Right atrium auricular region (tissue), 2 donors: Measurements from ENCODE around the gene FREM2. TPM values are rescaled to one million over a fixed set of nuclear protein-coding genes. Genes with fewer than 3 reads are reported as not detected.

Source experiments
- DNase-seq: peaks from one replicate; pipeline ENCODE4 v3.0.0-alpha.2; 2019; ENCODE audit warnings: low spot score
- H3K27ac ChIP-seq, 2 donors: fragments of 200-600 bp; sonication (generic); 1 replicate in 1 of 2; 2 replicates in 1 of 2; pipeline ENCODE4 v1.5.1; 2016 to 2019
- H3K27me3 ChIP-seq, 2 donors: fragments of 200-600 bp; sonication (generic); one replicate each; pipeline versions ENCODE4 v1.5.1 to v1.6.0; 2017 to 2019
- H3K36me3 ChIP-seq: fragments of 200-600 bp; sonication (generic); one replicate; pipeline ENCODE4 v1.5.1; 2016
- H3K4me1 ChIP-seq, 2 donors: fragments of 200-600 bp; sonication (generic); one replicate each; pipeline versions ENCODE4 v1.5.1 to v1.6.0; 2017 to 2019
- H3K4me3 ChIP-seq, 2 donors: fragments of 200-600 bp; sonication (generic); 1 replicate in 1 of 2; 2 replicates in 1 of 2; pipeline ENCODE4 v1.5.1; 2017 to 2019; ENCODE audit warnings: mild to moderate bottlenecking in 1 of 2, moderate library complexity in 1 of 2
- H3K9me3 ChIP-seq, 2 donors: fragments of 200-600 bp; sonication (generic); one replicate each; pipeline ENCODE4 v1.5.1; 2019
- CTCF ChIP-seq, 2 donors: fragments of 200-600 bp; sonication (generic); IDR thresholded peaks; one replicate each; pipeline ENCODE4 v1.5.1; 2019; ENCODE audit warnings: antibody characterized with exemption in 2 of 2
- total RNA-seq, 2 donors: library from RNA; depleted of rRNA; stranded (reverse); fragments of >200 nt; gene quantifications; one replicate each; pipeline ENCODE4 v1.1.0, GENCODE V29; 2016

Gene FREM2
- total RNA-seq, 2 donors from 2014 or later, result 0.20 TPM; not detected in 1

GRCh38 chr13:38821770-38822551 lies 135.1 kb downstream of the FREM2 start:
- TF ChIP-seq CTCF (IDR thresholded peaks at IDR 0.05), result no peak
- Histone ChIP-seq H3K4me3 (no peak overlapping the region), H3K27me3 (no peaks in the 10 kb centered on the region), H3K36me3 (no peaks in the 10 kb centered on the region), H3K27ac (no peak overlapping the region), H3K9me3 (no peaks in the 10 kb centered on the region), H3K4me1 (no peaks in the 10 kb centered on the region)
- no peak for DNase-seq

GRCh38 chr13:38824342-38824741 lies 137.5 kb downstream of the FREM2 start:
- Histone ChIP-seq H3K9me3 (no peaks in the 10 kb centered on the region), H3K36me3 (no peaks in the 10 kb centered on the region), H3K4me1 (no peaks in the 10 kb centered on the region), H3K27me3 (no peaks in the 10 kb centered on the region), H3K27ac (no peak overlapping the region), H3K4me3 (no peak overlapping the region)
- no peak for DNase-seq
- TF ChIP-seq CTCF (IDR thresholded peaks at IDR 0.05), result no peak

GRCh38 chr13:38826182-38826813 lies 139.4 kb downstream of the FREM2 start:
- Histone ChIP-seq H3K4me1 (no peaks in the 10 kb centered on the region), H3K27me3 (no peaks in the 10 kb centered on the region), H3K36me3 (no peaks in the 10 kb centered on the region), H3K27ac (no peak overlapping the region), H3K4me3 (no peak overlapping the region), H3K9me3 (no peaks in the 10 kb centered on the region)
- TF ChIP-seq CTCF (IDR thresholded peaks at IDR 0.05), result no peak
- DNase-seq, result no peak

- H3K27ac ChIP-seq, result no peak overlapping the region
- H3K36me3 ChIP-seq, result no peaks in the 10 kb centered on the region
- TF ChIP-seq CTCF (IDR thresholded peaks at IDR 0.05), result no peak
- H3K27me3 ChIP-seq, result no peaks in the 10 kb centered on the region
- no peaks in the 10 kb centered on the region for H3K4me1 ChIP-seq
- no peaks in the 10 kb centered on the region for H3K9me3 ChIP-seq
- no peak overlapping the region for H3K4me3 ChIP-seq
- DNase-seq, result no peak
These were observed 143.7 kb downstream of the FREM2 start for GRCh38 chr13:38830442-38831045.

GRCh38 chr13:38844581-38844980 lies 157.7 kb downstream of the FREM2 start:
- H3K4me3 ChIP-seq, result no peak overlapping the region
- no peak for TF ChIP-seq CTCF (IDR thresholded peaks at IDR 0.05)

More at GRCh38 chr13:38844581-38844980, 157.7 kb downstream of the FREM2 start:
- no peak for DNase-seq
- H3K9me3 ChIP-seq, result no peaks in the 10 kb centered on the region
- H3K36me3 ChIP-seq, result no peaks in the 10 kb centered on the region
- H3K27ac ChIP-seq, result no peak overlapping the region
- no peaks in the 10 kb centered on the region for H3K4me1 ChIP-seq
- H3K27me3 ChIP-seq, result no peaks in the 10 kb centered on the region
